GM23338 (cell line): ENCODE data around the gene FCGR1A. TPM values are rescaled to one million over a fixed set of nuclear protein-coding genes. Genes with fewer than 3 reads are reported as not detected.
"Not testable (repeated sequence)": the region's sequence is repeated elsewhere in the genome, so short reads cannot be mapped to it uniquely, and the experiment has no call there.

ENCODE experiments used
- ATAC-seq: fragments of 200-7000 bp; cut with Tn5 transposase; 3 replicates; pipeline ENCODE4 v1.9.1; 2020
- DNase-seq: peaks from one replicate; pipeline ENCODE4 v3.0.0-alpha.2; 2015; ENCODE audit warnings: low spot score
- H2AFZ ChIP-seq: fragments of 200-600 bp; sonication (generic); 2 replicates; pipeline ENCODE4 v1.8.0; 2016; ENCODE audit warnings: antibody characterized with exemption, mild to moderate bottlenecking, moderate library complexity
- H3F3A ChIP-seq: fragments of 200-600 bp; sonication (generic); replicated peaks from 2 replicates; pipeline ENCODE4 v1.8.0; 2017; ENCODE audit warnings: antibody characterized with exemption, mixed run types, low read depth
- H3K27ac ChIP-seq: fragments of 200-600 bp; sonication (generic); 2 replicates; pipeline ENCODE4 v1.6.1; 2016; ENCODE audit warnings: low read depth
- H3K27me3 ChIP-seq: fragments of 200-600 bp; sonication (generic); 2 replicates; pipeline ENCODE4 v1.8.0; 2016; ENCODE audit warnings: mild to moderate bottlenecking, mixed run types, moderate library complexity; ENCODE audit not compliant: insufficient read depth
- H3K36me3 ChIP-seq: fragments of 200-600 bp; sonication (generic); 2 replicates; pipeline ENCODE4 v1.8.0; 2016; ENCODE audit warnings: mild to moderate bottlenecking; ENCODE audit not compliant: insufficient read depth
- H3K4me1 ChIP-seq: fragments of 200-600 bp; sonication (generic); 2 replicates; pipeline ENCODE4 v1.8.0; 2016; ENCODE audit warnings: mild to moderate bottlenecking, moderate library complexity; ENCODE audit not compliant: insufficient read depth
- H3K4me2 ChIP-seq: fragments of 200-600 bp; sonication (generic); 2 replicates; pipeline ENCODE4 v1.7.1; 2017; ENCODE audit warnings: mixed run types
- H3K4me3 ChIP-seq: fragments of 200-600 bp; sonication (generic); 2 replicates; pipeline ENCODE4 v1.6.1; 2016; ENCODE audit warnings: mixed run types
- H3K79me2 ChIP-seq: fragments of 200-600 bp; sonication (generic); replicated peaks from 2 replicates; pipeline ENCODE4 v1.8.0; 2017; ENCODE audit warnings: mild to moderate bottlenecking; ENCODE audit not compliant: insufficient read depth
- H3K9me2 ChIP-seq: fragments of 200-600 bp; sonication (generic); 2 replicates; pipeline ENCODE4 v1.8.0; 2017; ENCODE audit not compliant: insufficient read depth
- H4K20me1 ChIP-seq: fragments of 200-600 bp; sonication (generic); replicated peaks from 2 replicates; pipeline ENCODE4 v1.8.0; 2017; ENCODE audit warnings: mild to moderate bottlenecking; ENCODE audit not compliant: insufficient read depth
- H3K27ac Mint-ChIP-seq: 2 replicates; pipeline ENCODE4 v1.8.0; 2020; ENCODE audit warnings: inconsistent platforms, mild to moderate bottlenecking, moderate library complexity, mixed read lengths
- H3K27me3 Mint-ChIP-seq: 3 replicates; pipeline ENCODE4 v1.8.0; 2022; ENCODE audit warnings: low read depth, mild to moderate bottlenecking, moderate library complexity, mixed read lengths, inconsistent platforms; ENCODE audit not compliant: insufficient read depth, poor library complexity
- H3K36me3 Mint-ChIP-seq: 3 replicates; pipeline ENCODE4 v1.8.0; 2021; ENCODE audit warnings: low read depth, mild to moderate bottlenecking, inconsistent platforms, moderate library complexity, mixed read lengths
- H3K4me1 Mint-ChIP-seq: 3 replicates; pipeline ENCODE4 v1.8.0; 2020; ENCODE audit warnings: mild to moderate bottlenecking, inconsistent platforms, mixed read lengths
- H3K4me3 Mint-ChIP-seq: 3 replicates; pipeline ENCODE4 v1.8.0; 2021; ENCODE audit warnings: moderate library complexity, mild to moderate bottlenecking, inconsistent platforms, mixed read lengths
- H3K9me3 Mint-ChIP-seq: 3 replicates; pipeline ENCODE4 v1.8.0; 2020; ENCODE audit warnings: moderate library complexity, mild to moderate bottlenecking, inconsistent platforms, mixed read lengths
- polyA plus RNA-seq: library from polyadenylated mRNA; unstranded; fragments of >200 nt; fragmentation: Nextera tagmentation; extraction: Ambion mirVana; gene quantifications from 2 replicates; pipeline ENCODE4 v1.2.1, GENCODE V29; 2016
- total RNA-seq: library from RNA; depleted of rRNA; stranded (reverse); fragments of >200 nt; shearing (Covaris generic); gene quantifications from 2 replicates; pipeline ENCODE4 v1.2.3, GENCODE V29; 2014

The FCGR1A gene
- total and polyA plus RNA-seq, 2 experiments from 2014 or later, result not detected

- H3K27ac Mint-ChIP-seq, H2AFZ ChIP-seq, H3F3A ChIP-seq, H3K4me3 ChIP-seq, H3K4me1 ChIP-seq, H3K9me3 Mint-ChIP-seq, H3K9me2 ChIP-seq, H3K27me3 ChIP-seq, H3K4me2 ChIP-seq, DNase-seq, H3K27me3 Mint-ChIP-seq, H3K36me3 Mint-ChIP-seq, H3K4me3 Mint-ChIP-seq, H3K27ac ChIP-seq, H4K20me1 ChIP-seq, H3K4me1 Mint-ChIP-seq, H3K36me3 ChIP-seq, H3K79me2 ChIP-seq, ATAC-seq: not testable (repeated sequence)
These were observed 27.2 kb upstream of the FCGR1A start for GRCh38 chr1:149755294-149755693.

GRCh38 chr1:149762294-149762693 is 20.2 kb upstream of the FCGR1A start:
- not testable (repeated sequence) for H2AFZ ChIP-seq, DNase-seq, H3K27me3 ChIP-seq, H3K9me3 Mint-ChIP-seq, H3K36me3 ChIP-seq, H3K27ac ChIP-seq, H3K4me3 ChIP-seq, H3K27ac Mint-ChIP-seq, ATAC-seq, H3K4me1 Mint-ChIP-seq, H3K27me3 Mint-ChIP-seq, H3K79me2 ChIP-seq, H3F3A ChIP-seq, H3K4me1 ChIP-seq, H3K4me2 ChIP-seq, H3K9me2 ChIP-seq, H3K36me3 Mint-ChIP-seq, H3K4me3 Mint-ChIP-seq, H4K20me1 ChIP-seq

- not testable (repeated sequence) for H3K27ac ChIP-seq, H3K9me3 Mint-ChIP-seq, H3K4me3 ChIP-seq, H3K4me2 ChIP-seq, H3K36me3 ChIP-seq, H3K27me3 ChIP-seq, ATAC-seq, H3K4me3 Mint-ChIP-seq, H3K79me2 ChIP-seq, H3K27ac Mint-ChIP-seq, H3K4me1 Mint-ChIP-seq, H2AFZ ChIP-seq, H3K27me3 Mint-ChIP-seq, DNase-seq, H3K36me3 Mint-ChIP-seq, H3K4me1 ChIP-seq, H3K9me2 ChIP-seq, H4K20me1 ChIP-seq, H3F3A ChIP-seq
These were observed 18.2 kb upstream of the FCGR1A start for GRCh38 chr1:149764087-149764800.

GRCh38 chr1:149766241-149766640 is 16.3 kb upstream of the FCGR1A start:
- H3K27me3 Mint-ChIP-seq, H3K9me3 Mint-ChIP-seq, ATAC-seq, H3K9me2 ChIP-seq, H3K36me3 ChIP-seq, H4K20me1 ChIP-seq, DNase-seq, H3K4me3 Mint-ChIP-seq, H3K27me3 ChIP-seq, H3K4me3 ChIP-seq, H3F3A ChIP-seq, H3K27ac ChIP-seq, H2AFZ ChIP-seq, H3K27ac Mint-ChIP-seq, H3K79me2 ChIP-seq, H3K4me2 ChIP-seq, H3K36me3 Mint-ChIP-seq, H3K4me1 ChIP-seq, H3K4me1 Mint-ChIP-seq: not testable (repeated sequence)

GRCh38 chr1:149769216-149769615 is 13.3 kb upstream of the FCGR1A start:
- not testable (repeated sequence) for H3K27ac ChIP-seq, H3F3A ChIP-seq, H3K79me2 ChIP-seq, H3K4me3 ChIP-seq, ATAC-seq, H3K36me3 Mint-ChIP-seq, H3K4me1 Mint-ChIP-seq, H3K4me1 ChIP-seq, H3K36me3 ChIP-seq, H3K27ac Mint-ChIP-seq, H3K4me2 ChIP-seq, H4K20me1 ChIP-seq, DNase-seq, H3K27me3 ChIP-seq, H3K27me3 Mint-ChIP-seq, H3K9me2 ChIP-seq, H3K4me3 Mint-ChIP-seq, H3K9me3 Mint-ChIP-seq, H2AFZ ChIP-seq

- H3K4me3 ChIP-seq, H3F3A ChIP-seq, H3K4me2 ChIP-seq, DNase-seq, H3K36me3 ChIP-seq, H2AFZ ChIP-seq, H3K27ac ChIP-seq, ATAC-seq, H3K27me3 ChIP-seq, H3K27ac Mint-ChIP-seq, H3K4me1 ChIP-seq, H3K9me2 ChIP-seq, H3K36me3 Mint-ChIP-seq, H3K27me3 Mint-ChIP-seq, H3K79me2 ChIP-seq, H3K9me3 Mint-ChIP-seq, H4K20me1 ChIP-seq, H3K4me3 Mint-ChIP-seq: not testable (repeated sequence)
- peaks cover 10% of the 10 kb centered on the region; the same call in 2 of the 3 replicates for H3K4me1 Mint-ChIP-seq
These were observed 11.8 kb upstream of the FCGR1A start for GRCh38 chr1:149770661-149771060.
